ENCODE measurements around the gene FMNL2. TPM values are rescaled to one million over a fixed set of nuclear protein-coding genes. Genes with fewer than 3 reads are reported as not detected.

FMNL2 gene
- total RNA-seq, 1 experiment from 2014 or later: 28.1 TPM

GRCh38 chr2:152556506-152556905, 221.5 kb downstream of the FMNL2 start:
- ATAC-seq: no peak
- no peak overlapping the region for H3K9ac ChIP-seq (ENCODE audit: low read length)
- no peaks in the 10 kb centered on the region for H3K27me3 ChIP-seq (ENCODE audit: insufficient read depth, low read length)
- no peaks in the 10 kb centered on the region for H3K4me1 ChIP-seq (ENCODE audit: control insufficient read depth in 1 of 2, insufficient read depth in 2 of 2, low read length in 2 of 2)
- H3K36me3 ChIP-seq (ENCODE audit: control insufficient read depth in 1 of 2, insufficient read depth in 2 of 2, low read length in 2 of 2): no peaks in the 10 kb centered on the region
- intact Hi-C loops (cut with micrococcal nuclease): no loop called here
- no peaks in the 10 kb centered on the region for H3K9me2 ChIP-seq (ENCODE audit: insufficient read depth)
- ChIA-PET RAD21 (ENCODE audit: low non-redundant PET in 1 of 2, low total read pairs in 2 of 2, uncharacterized antibody in 2 of 2, unreplicated experiment in 2 of 2) (no interaction called here), CTCF (no interaction called here), POLR2A (no interaction called here)
- no peak overlapping the region for H3K4me2 ChIP-seq (ENCODE audit: low read length)
- no peak for DNase-seq (ENCODE audit: low read depth, low spot score)
- H3K4me3 ChIP-seq (replicated peaks in 1 of 2; ENCODE audit: low read depth in 1 of 2, low read length in 2 of 2): no peak overlapping the region
- no TSS peak for BruUV-seq (replicated peaks)
- TF ChIP-seq POLR2A (IDR thresholded peaks at IDR 0.05; ENCODE audit: borderline replicate concordance, extremely low read depth, insufficient read depth, insufficient read length) (no peak), SP1 (IDR thresholded peaks at IDR 0.05; ENCODE audit: low read depth) (no peak), EZH2phosphoT487 (IDR thresholded peaks at IDR 0.05; ENCODE audit: borderline replicate concordance) (no peak), POLR2AphosphoS5 (IDR thresholded peaks at IDR 0.05; ENCODE audit: low read depth, low read length) (no peak), YY1 (IDR thresholded peaks at IDR 0.05; ENCODE audit: extremely low read depth, insufficient replicate concordance, low read depth, low read length) (no peak), SIN3A (IDR thresholded peaks at IDR 0.05; ENCODE audit: low read depth) (no peak), JUND (IDR thresholded peaks at IDR 0.05) (no peak), EZH2 (IDR thresholded peaks at IDR 0.05) (no peak), ZNF274 (IDR thresholded peaks at IDR 0.05; ENCODE audit: low read depth, low read length) (no peak)
- TF ChIP-seq, protein P1, sequence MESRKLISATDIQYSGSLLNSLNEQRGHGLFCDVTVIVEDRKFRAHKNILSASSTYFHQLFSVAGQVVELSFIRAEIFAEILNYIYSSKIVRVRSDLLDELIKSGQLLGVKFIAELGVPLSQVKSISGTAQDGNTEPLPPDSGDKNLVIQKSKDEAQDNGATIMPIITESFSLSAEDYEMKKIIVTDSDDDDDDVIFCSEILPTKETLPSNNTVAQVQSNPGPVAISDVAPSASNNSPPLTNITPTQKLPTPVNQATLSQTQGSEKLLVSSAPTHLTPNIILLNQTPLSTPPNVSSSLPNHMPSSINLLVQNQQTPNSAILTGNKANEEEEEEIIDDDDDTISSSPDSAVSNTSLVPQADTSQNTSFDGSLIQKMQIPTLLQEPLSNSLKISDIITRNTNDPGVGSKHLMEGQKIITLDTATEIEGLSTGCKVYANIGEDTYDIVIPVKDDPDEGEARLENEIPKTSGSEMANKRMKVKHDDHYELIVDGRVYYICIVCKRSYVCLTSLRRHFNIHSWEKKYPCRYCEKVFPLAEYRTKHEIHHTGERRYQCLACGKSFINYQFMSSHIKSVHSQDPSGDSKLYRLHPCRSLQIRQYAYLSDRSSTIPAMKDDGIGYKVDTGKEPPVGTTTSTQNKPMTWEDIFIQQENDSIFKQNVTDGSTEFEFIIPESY (IDR thresholded peaks at IDR 0.05; ENCODE audit: extremely low read depth, insufficient replicate concordance, low read length): no peak
- TF ChIP-seq, protein P2, sequence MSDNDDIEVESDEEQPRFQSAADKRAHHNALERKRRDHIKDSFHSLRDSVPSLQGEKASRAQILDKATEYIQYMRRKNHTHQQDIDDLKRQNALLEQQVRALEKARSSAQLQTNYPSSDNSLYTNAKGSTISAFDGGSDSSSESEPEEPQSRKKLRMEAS (IDR thresholded peaks at IDR 0.05): no peak
- no peak overlapping the region for H3K27ac ChIP-seq (ENCODE audit: low read depth, low read length)
- no peaks in the 10 kb centered on the region for H3K79me2 ChIP-seq (ENCODE audit: insufficient read depth, low read length)
- H4K20me1 ChIP-seq (ENCODE audit: insufficient read depth): no peaks in the 10 kb centered on the region
- no peak overlapping the region for H2AFZ ChIP-seq (ENCODE audit: low read depth, low read length, poor library complexity, severe bottlenecking)
- H3K9me3 ChIP-seq (ENCODE audit: control insufficient read depth in 1 of 2, insufficient read depth in 1 of 2, low read depth in 1 of 2, low read length in 2 of 2): no peaks in the 10 kb centered on the region

Data from HCT116 (cell line).